Glutamatergic neuron (in vitro differentiated cells): ENCODE measurements around the gene CCNK. TPM values are rescaled to one million over a fixed set of nuclear protein-coding genes. Genes with fewer than 3 reads are reported as not detected.
A peak's percentile ranks its signal among the peaks of the same experiment; 100 is the strongest.

Experiments
- DNase-seq: peaks from one replicate; pipeline ENCODE4 v3.0.0; 2022
- H3K27ac Mint-ChIP-seq: one replicate; pipeline ENCODE4 v1.8.0; 2020; ENCODE audit warnings: mild to moderate bottlenecking, mixed read lengths, inconsistent platforms; ENCODE audit not compliant: unreplicated experiment
- H3K27me3 Mint-ChIP-seq: one replicate; pipeline ENCODE4 v1.8.0; 2020; ENCODE audit warnings: mild to moderate bottlenecking, moderate library complexity, mixed read lengths, inconsistent platforms; ENCODE audit not compliant: unreplicated experiment
- H3K36me3 Mint-ChIP-seq: one replicate; pipeline ENCODE4 v1.8.0; 2020; ENCODE audit warnings: mild to moderate bottlenecking, mixed read lengths, inconsistent platforms; ENCODE audit not compliant: unreplicated experiment
- H3K4me1 Mint-ChIP-seq: one replicate; pipeline ENCODE4 v1.8.0; 2020; ENCODE audit warnings: mild to moderate bottlenecking, low read depth, mixed read lengths, inconsistent platforms; ENCODE audit not compliant: unreplicated experiment
- H3K4me3 Mint-ChIP-seq: one replicate; pipeline ENCODE4 v1.8.0; 2020; ENCODE audit warnings: mild to moderate bottlenecking, mixed read lengths, inconsistent platforms; ENCODE audit not compliant: unreplicated experiment
- H3K9me3 Mint-ChIP-seq: one replicate; pipeline ENCODE4 v1.8.0; 2020; ENCODE audit warnings: mild to moderate bottlenecking, moderate library complexity, mixed read lengths, inconsistent platforms; ENCODE audit not compliant: unreplicated experiment
- total RNA-seq: library from RNA; stranded (reverse); fragmentation: NEBNext Ultra II Directional; extraction: Animal tissue kit (Norgen Biotek cat#: 25700); gene quantifications from one replicate; pipeline ENCODE4 v1.2.1, GENCODE V29; 2021; ENCODE audit not compliant: unreplicated experiment
- TF ChIP-seq, protein P1 (sequence below): fragments of 200-600 bp; sonication (generic); IDR thresholded peaks from one replicate; pipeline ENCODE4 v1.5.0; 2021; ENCODE audit not compliant: partially characterized antibody, unreplicated experiment

Gene CCNK
- total RNA-seq, 1 donor from 2014 or later = 47.2 TPM

DNA sequence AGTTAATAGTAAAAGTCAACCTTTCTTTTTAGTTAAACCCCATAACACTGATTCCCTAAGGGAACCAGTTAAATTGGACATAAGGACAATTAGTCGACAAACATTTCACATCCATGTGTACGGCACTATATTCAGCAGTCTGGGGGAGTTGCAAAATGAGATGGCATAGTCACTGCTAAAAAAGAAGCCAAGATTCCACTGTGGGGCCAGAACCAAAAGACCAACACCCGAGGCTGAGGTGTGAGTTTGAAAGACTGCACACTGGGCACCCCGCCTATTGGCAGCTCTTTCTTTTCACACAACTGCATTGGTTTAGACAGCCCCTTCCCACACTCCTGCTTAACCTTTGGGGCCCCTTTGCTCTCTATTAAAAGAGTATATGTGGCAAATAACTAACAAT lies 17.2 kb upstream of the CCNK start:
- no peak overlapping the region for H3K4me3 Mint-ChIP-seq
- no peak for DNase-seq
- TF ChIP-seq, protein P1, sequence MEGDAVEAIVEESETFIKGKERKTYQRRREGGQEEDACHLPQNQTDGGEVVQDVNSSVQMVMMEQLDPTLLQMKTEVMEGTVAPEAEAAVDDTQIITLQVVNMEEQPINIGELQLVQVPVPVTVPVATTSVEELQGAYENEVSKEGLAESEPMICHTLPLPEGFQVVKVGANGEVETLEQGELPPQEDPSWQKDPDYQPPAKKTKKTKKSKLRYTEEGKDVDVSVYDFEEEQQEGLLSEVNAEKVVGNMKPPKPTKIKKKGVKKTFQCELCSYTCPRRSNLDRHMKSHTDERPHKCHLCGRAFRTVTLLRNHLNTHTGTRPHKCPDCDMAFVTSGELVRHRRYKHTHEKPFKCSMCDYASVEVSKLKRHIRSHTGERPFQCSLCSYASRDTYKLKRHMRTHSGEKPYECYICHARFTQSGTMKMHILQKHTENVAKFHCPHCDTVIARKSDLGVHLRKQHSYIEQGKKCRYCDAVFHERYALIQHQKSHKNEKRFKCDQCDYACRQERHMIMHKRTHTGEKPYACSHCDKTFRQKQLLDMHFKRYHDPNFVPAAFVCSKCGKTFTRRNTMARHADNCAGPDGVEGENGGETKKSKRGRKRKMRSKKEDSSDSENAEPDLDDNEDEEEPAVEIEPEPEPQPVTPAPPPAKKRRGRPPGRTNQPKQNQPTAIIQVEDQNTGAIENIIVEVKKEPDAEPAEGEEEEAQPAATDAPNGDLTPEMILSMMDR = no peak
- peaks cover 10% of the 10 kb centered on the region for H3K4me1 Mint-ChIP-seq
- no peaks in the 10 kb centered on the region for H3K27me3 Mint-ChIP-seq
- H3K27ac Mint-ChIP-seq = no peak overlapping the region
- H3K9me3 Mint-ChIP-seq = peaks cover 1% of the 10 kb centered on the region
- H3K36me3 Mint-ChIP-seq = no peaks in the 10 kb centered on the region

DNA sequence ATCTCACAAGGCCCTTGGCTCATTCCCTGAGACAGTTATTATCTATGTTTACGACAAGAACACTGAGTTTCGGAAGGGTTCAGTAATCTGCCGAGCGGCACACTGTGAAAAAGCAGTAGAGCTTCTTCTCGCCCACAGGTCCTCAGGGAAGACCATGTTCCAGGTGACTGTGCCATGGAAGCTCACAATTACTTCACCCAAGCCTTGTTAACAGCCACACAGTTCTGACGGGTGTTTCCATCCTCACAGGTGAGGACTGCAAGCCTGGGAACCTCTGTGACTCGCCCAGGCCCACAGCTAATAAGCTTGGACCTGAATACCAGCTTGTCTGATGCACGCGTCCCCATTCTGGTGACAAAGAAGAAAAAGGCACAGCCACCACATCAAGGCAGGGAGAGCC lies 15.9 kb upstream of the CCNK start:
- TF ChIP-seq, protein P1 = no peak
- Mint-ChIP-seq H3K27ac (no peak overlapping the region), H3K27me3 (no peaks in the 10 kb centered on the region)

GRCh38 chr14:99466758-99467157 lies 14.5 kb upstream of the CCNK start:
- H3K36me3 Mint-ChIP-seq = no peaks in the 10 kb centered on the region
- TF ChIP-seq, protein P1 = no peak
- no peak for DNase-seq
- H3K4me3 Mint-ChIP-seq = no peak overlapping the region
- H3K27ac Mint-ChIP-seq = no peak overlapping the region
- H3K9me3 Mint-ChIP-seq = peaks cover 3% of the 10 kb centered on the region
- H3K4me1 Mint-ChIP-seq = peaks cover 10% of the 10 kb centered on the region
- no peaks in the 10 kb centered on the region for H3K27me3 Mint-ChIP-seq

More for the DNA sequence above, 15.9 kb upstream of the CCNK start:
- H3K4me3 Mint-ChIP-seq = no peak overlapping the region
- H3K4me1 Mint-ChIP-seq = peaks cover 10% of the 10 kb centered on the region
- peaks cover 1% of the 10 kb centered on the region for H3K9me3 Mint-ChIP-seq
- no peak for DNase-seq
- no peaks in the 10 kb centered on the region for H3K36me3 Mint-ChIP-seq

DNA sequence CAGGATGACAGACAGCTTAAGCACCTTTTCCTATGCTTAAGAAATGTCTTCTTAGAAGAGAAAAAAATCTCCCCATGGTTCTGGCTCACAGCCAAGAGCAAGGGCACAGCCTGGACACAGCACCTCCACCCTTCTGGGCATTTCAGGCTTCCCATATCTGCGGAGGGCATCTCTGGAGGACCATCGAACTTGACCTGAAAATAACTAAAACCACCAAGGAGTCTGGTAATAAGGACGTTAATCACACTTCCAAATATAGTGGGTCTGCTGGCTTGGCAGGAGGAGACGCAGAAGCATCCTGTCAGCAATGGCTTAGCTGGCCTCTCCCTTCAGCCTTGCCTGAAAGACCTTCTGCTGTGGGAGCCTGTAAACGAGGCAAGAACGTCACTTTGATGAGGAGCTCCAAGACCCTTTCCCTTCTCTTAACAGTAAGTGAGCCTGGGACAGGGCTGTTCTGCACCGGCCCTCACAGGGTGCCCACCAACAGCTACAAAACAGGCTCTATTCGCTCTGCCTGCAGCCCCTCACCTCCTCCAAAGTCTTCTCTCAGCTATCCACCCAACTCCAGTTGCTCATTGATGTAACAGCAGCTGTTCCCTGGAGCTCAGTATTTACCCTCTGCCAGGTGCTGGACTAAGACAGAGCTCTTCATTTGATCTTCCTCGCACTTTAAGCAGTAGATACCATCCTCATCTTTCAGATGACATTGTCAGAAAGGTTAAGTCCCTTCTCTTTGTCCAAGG lies 13.7 kb upstream of the CCNK start:
- DNase-seq = no peak
- peak overlapping the region; percentile 7 for H3K4me3 Mint-ChIP-seq

GRCh38 chr14:99468081-99468480 lies 13.1 kb upstream of the CCNK start:
- Mint-ChIP-seq H3K4me1 (peaks cover 10% of the 10 kb centered on the region), H3K4me3 (no peak overlapping the region), H3K27ac (no peak overlapping the region), H3K36me3 (no peaks in the 10 kb centered on the region), H3K27me3 (no peaks in the 10 kb centered on the region), H3K9me3 (peaks cover 3% of the 10 kb centered on the region)
- TF ChIP-seq, protein P1 = no peak
- DNase-seq = no peak

More for the DNA sequence above, 13.7 kb upstream of the CCNK start:
- peaks cover 3% of the 10 kb centered on the region for H3K9me3 Mint-ChIP-seq
- H3K36me3 Mint-ChIP-seq = no peaks in the 10 kb centered on the region
- TF ChIP-seq, protein P1 = no peak
- no peak overlapping the region for H3K27ac Mint-ChIP-seq
- H3K4me1 Mint-ChIP-seq = peaks cover 10% of the 10 kb centered on the region
- no peaks in the 10 kb centered on the region for H3K27me3 Mint-ChIP-seq
